Fibroblast of lung (primary cell): ENCODE data around the gene ADH4. TPM values are rescaled to one million over a fixed set of nuclear protein-coding genes. Genes with fewer than 3 reads are reported as not detected.

ENCODE experiments used
- DNase-seq, 2 donors: peaks; one replicate each; pipeline versions ENCODE4 v3.0.0 to v3.0.0-alpha.2; 2010; ENCODE audit warnings: low read depth in 2 of 2
- H2AFZ ChIP-seq: 2 replicates; pipeline ENCODE4 v1.5.1; 2012; ENCODE audit warnings: low read length, control low read depth, inconsistent platforms
- H3K27ac ChIP-seq: 2 replicates; pipeline ENCODE4 v1.5.1; 2011; ENCODE audit warnings: low read length, control low read depth; ENCODE audit not compliant: insufficient read depth
- H3K27me3 ChIP-seq: 2 replicates; pipeline ENCODE4 v1.5.1; 2011; ENCODE audit warnings: mild to moderate bottlenecking, low read length; ENCODE audit not compliant: control insufficient read depth, insufficient read depth
- H3K36me3 ChIP-seq: 2 replicates; pipeline ENCODE4 v1.5.1; 2011; ENCODE audit warnings: low read length; ENCODE audit not compliant: control insufficient read depth, insufficient read depth
- H3K4me1 ChIP-seq: 2 replicates; pipeline ENCODE4 v1.5.1; 2011; ENCODE audit warnings: low read length; ENCODE audit not compliant: control insufficient read depth, insufficient read depth; ENCODE audit errors: extremely low read depth
- H3K4me2 ChIP-seq: 2 replicates; pipeline ENCODE4 v1.5.1; 2011; ENCODE audit warnings: low read length, control low read depth; ENCODE audit not compliant: insufficient read depth; ENCODE audit errors: extremely low read depth
- H3K4me3 ChIP-seq, 4 experiments: fragments of 200-600 bp in 1 of 4; sonication (generic) in 1 of 4; replicated peaks in 1 of 4; 2 replicates each; pipeline ENCODE4 v1.5.1; 2011 to 2016; ENCODE audit warnings: low read length in 4 of 4, low read depth in 3 of 4, mild to moderate bottlenecking in 3 of 4, control low read depth in 2 of 4, inconsistent platforms in 1 of 4, mixed read lengths in 1 of 4; ENCODE audit not compliant: insufficient read depth in 1 of 4; ENCODE audit errors: control extremely low read depth in 1 of 4
- H3K79me2 ChIP-seq: 2 replicates; pipeline ENCODE4 v1.5.1; 2012; ENCODE audit warnings: mild to moderate bottlenecking, low read length, inconsistent platforms; ENCODE audit not compliant: control insufficient read depth, insufficient read depth
- H3K9ac ChIP-seq: 2 replicates; pipeline ENCODE4 v1.5.1; 2011; ENCODE audit warnings: mild to moderate bottlenecking, low read length, control low read depth; ENCODE audit not compliant: insufficient read depth
- H3K9me3 ChIP-seq: 2 replicates; pipeline ENCODE4 v1.5.1; 2012; ENCODE audit warnings: low read depth, low read length; ENCODE audit not compliant: control insufficient read depth, insufficient read depth
- H4K20me1 ChIP-seq: 2 replicates; pipeline ENCODE4 v1.5.1; 2011; ENCODE audit warnings: low read length; ENCODE audit not compliant: control insufficient read depth, insufficient read depth; ENCODE audit errors: extremely low read depth
- EZH2 ChIP-seq: IDR thresholded peaks from 2 replicates; pipeline ENCODE4 v1.5.1; 2012; ENCODE audit warnings: low read length, control low read depth, mild to moderate bottlenecking; ENCODE audit errors: missing control alignments
- polyA plus RNA-seq, 2 donors: library from polyadenylated mRNA; depleted of rRNA in 1 of 2; stranded (reverse) in 1 of 2; unstranded in 1 of 2; fragments of >200 nt; gene quantifications; 2 replicates each; pipeline ENCODE4 v1.2.1, GENCODE V29; 2011 to 2012; ENCODE audit warnings: missing spikeins in 1 of 2
- total RNA-seq: library from RNA; depleted of rRNA; stranded (reverse); fragments of >200 nt; gene quantifications from 2 replicates; pipeline ENCODE4 v1.2.1, GENCODE V29; 2014
- TF ChIP-seq, protein P1 (sequence below), 2 donors: IDR thresholded peaks in 1 of 2; conservative IDR thresholded peaks in 1 of 2; 1 replicate in 1 of 2; 2 replicates in 1 of 2; pipeline ENCODE4 v1.5.1; 2011 to 2012; ENCODE audit warnings: low read length in 2 of 2, control low read depth in 1 of 2, inconsistent platforms in 1 of 2, low read depth in 1 of 2, mild to moderate bottlenecking in 1 of 2

Gene ADH4
- total and polyA plus RNA-seq, 2 donors (not counting 1 experiment from before 2014, with no cell fraction given), result 0.03 TPM; not detected in 1

DNA sequence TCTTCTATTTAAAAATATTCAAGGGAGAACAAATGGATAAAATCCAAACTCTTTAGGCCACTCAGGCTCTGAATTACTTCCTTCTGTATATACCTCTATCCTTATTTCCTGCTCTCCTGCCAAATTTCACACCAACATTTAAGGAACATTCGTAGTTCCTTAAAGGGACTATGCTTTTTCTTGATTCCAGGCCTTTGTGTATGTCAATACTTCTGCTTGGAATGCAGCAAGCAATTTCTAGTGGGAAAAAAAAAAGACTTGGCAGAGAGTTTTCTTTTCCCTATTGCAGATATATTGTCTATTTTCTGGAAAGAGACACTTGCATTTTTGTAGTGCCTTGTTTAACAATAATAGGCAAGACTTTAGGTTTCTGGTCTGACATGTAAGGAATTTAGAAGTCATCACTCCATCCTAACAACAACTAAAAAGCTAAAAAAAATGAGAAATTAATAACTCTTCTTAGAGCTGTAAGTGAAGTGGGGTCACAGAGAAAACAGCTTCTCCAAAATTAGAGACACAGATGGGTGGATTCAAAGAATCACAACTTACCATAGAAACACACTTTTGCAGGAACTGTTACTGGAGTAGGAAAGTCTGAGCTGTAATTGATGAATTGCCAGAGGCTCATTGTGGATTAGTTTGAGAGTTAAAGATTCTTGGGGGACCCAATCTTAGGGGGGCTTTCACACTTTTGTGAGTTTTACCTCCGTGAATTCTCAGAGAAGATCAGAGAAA is 53.4 kb downstream of the ADH4 start:
- no peak overlapping the region for H2AFZ ChIP-seq
- no peaks in the 10 kb centered on the region for H3K27me3 ChIP-seq
- H3K4me1 ChIP-seq, result peaks cover 2% of the 10 kb centered on the region
- TF ChIP-seq EZH2, result no peak
- TF ChIP-seq, protein P1, sequence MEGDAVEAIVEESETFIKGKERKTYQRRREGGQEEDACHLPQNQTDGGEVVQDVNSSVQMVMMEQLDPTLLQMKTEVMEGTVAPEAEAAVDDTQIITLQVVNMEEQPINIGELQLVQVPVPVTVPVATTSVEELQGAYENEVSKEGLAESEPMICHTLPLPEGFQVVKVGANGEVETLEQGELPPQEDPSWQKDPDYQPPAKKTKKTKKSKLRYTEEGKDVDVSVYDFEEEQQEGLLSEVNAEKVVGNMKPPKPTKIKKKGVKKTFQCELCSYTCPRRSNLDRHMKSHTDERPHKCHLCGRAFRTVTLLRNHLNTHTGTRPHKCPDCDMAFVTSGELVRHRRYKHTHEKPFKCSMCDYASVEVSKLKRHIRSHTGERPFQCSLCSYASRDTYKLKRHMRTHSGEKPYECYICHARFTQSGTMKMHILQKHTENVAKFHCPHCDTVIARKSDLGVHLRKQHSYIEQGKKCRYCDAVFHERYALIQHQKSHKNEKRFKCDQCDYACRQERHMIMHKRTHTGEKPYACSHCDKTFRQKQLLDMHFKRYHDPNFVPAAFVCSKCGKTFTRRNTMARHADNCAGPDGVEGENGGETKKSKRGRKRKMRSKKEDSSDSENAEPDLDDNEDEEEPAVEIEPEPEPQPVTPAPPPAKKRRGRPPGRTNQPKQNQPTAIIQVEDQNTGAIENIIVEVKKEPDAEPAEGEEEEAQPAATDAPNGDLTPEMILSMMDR (conservative IDR thresholded peaks at IDR 0.05 in 1 of 2, IDR thresholded peaks at IDR 0.05 in 1 of 2; ENCODE audit: low read depth in 1 of 2, low read length in 2 of 2), result no peak
- no peaks in the 10 kb centered on the region for H3K36me3 ChIP-seq
- H3K27ac ChIP-seq, result no peak overlapping the region
- no peaks in the 10 kb centered on the region for H3K9me3 ChIP-seq
- peak overlapping the region; percentile 95 for H3K4me2 ChIP-seq
- H3K79me2 ChIP-seq, result peaks cover 40% of the 10 kb centered on the region
- no peaks in the 10 kb centered on the region for H4K20me1 ChIP-seq
- no peak overlapping the region for H3K9ac ChIP-seq
- peak overlapping the region; percentile 24 to 100 (median 90) for H3K4me3 ChIP-seq
- peak; percentile 36 to 41 for DNase-seq

- H3K27me3 ChIP-seq, result no peaks in the 10 kb centered on the region
- H3K4me2 ChIP-seq, result peak within 1 kb of the TSS; percentile 95
- H3K27ac ChIP-seq, result peak within 1 kb of the TSS; percentile 94
- H3K4me1 ChIP-seq, result peaks cover 2% of the 10 kb centered on the region
- H3K36me3 ChIP-seq, result peaks cover 5% of the 10 kb centered on the region
- H3K79me2 ChIP-seq, result peaks cover 60% of the 10 kb centered on the region
- no peaks in the 10 kb centered on the region for H3K9me3 ChIP-seq
- H3K4me3 ChIP-seq, result peak within 1 kb of the TSS; percentile 82 to 100 (median 96)
- H2AFZ ChIP-seq, result peak within 1 kb of the TSS; percentile 66
- H4K20me1 ChIP-seq, result no peaks in the 10 kb centered on the region
- peak; percentile 85 to 89 for DNase-seq
- no peak for TF ChIP-seq EZH2
- TF ChIP-seq, protein P1 (conservative IDR thresholded peaks at IDR 0.05 in 1 of 2, IDR thresholded peaks at IDR 0.05 in 1 of 2; ENCODE audit: low read depth in 1 of 2, low read length in 2 of 2), result no peak
- H3K9ac ChIP-seq, result peak within 1 kb of the TSS; percentile 94
These were observed 55.4 kb downstream of the ADH4 start, which contains the start of gene ADH5 for GRCh38 chr4:99088481-99089365. TSS of gene ADH5 (minus strand) at chr4:99088788. CDS start at chr4:99088700, 88 bp downstream.

DNA sequence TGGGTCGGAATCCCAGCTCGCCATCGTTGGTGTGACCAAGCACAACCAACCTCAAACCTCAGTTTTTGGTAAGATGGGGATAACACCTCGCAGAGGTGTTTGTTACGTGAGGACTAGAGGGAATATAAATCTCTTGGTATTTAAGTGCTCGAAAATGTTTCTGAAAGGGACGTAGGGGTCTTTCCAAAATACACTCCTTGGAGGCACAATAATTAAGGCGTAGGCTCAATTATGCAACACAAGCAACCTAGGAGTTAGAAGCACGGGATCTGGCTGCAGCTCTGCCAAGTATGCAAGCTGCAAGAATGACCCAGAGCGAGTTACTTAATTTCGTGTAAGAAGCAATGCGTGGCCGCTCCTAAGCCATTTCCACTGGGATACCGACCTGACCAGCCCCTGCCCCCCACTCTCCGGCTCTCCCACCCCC is 56.1 kb downstream of the ADH4 start:
- TF ChIP-seq, protein P1 (conservative IDR thresholded peaks at IDR 0.05 in 1 of 2, IDR thresholded peaks at IDR 0.05 in 1 of 2; ENCODE audit: low read depth in 1 of 2, low read length in 2 of 2), result no peak
- TF ChIP-seq EZH2, result no peak
- peaks cover 63% of the 10 kb centered on the region for H3K79me2 ChIP-seq
- H3K27me3 ChIP-seq, result no peaks in the 10 kb centered on the region
- no peaks in the 10 kb centered on the region for H4K20me1 ChIP-seq
- H3K27ac ChIP-seq, result peak overlapping the region; percentile 94
- no peaks in the 10 kb centered on the region for H3K9me3 ChIP-seq
- H3K36me3 ChIP-seq, result peaks cover 8% of the 10 kb centered on the region
- peak overlapping the region; percentile 82 to 100 (median 92) for H3K4me3 ChIP-seq
- H3K4me2 ChIP-seq, result peak overlapping the region; percentile 88
- no peak overlapping the region for H2AFZ ChIP-seq
- DNase-seq, result peak; percentile 70 to 94
- H3K4me1 ChIP-seq, result peaks cover 2% of the 10 kb centered on the region
- H3K9ac ChIP-seq, result peak overlapping the region; percentile 94
